ENCODE measurements around the gene UBE2E3. TPM values are rescaled to one million over a fixed set of nuclear protein-coding genes. Genes with fewer than 3 reads are reported as not detected.
"Not testable (repeated sequence)": the region's sequence is repeated elsewhere in the genome, so short reads cannot be mapped to it uniquely, and the experiment has no call there.

Gene UBE2E3
- total RNA-seq, 1 donor: 28.9 TPM

GRCh38 chr2:181037922-181038321 is 57.5 kb downstream of the UBE2E3 start:
- no peaks in the 10 kb centered on the region for H3K9me3 ChIP-seq (ENCODE audit: low read depth, low read length)
- H3K4me1 ChIP-seq (ENCODE audit: insufficient read depth, low read length): no peaks in the 10 kb centered on the region
- H3K4me3 ChIP-seq (ENCODE audit: low read length): no peak overlapping the region
- no peaks in the 10 kb centered on the region for H3K27me3 ChIP-seq (ENCODE audit: insufficient read depth, low read length)

- Histone ChIP-seq H3K9me3 (ENCODE audit: low read depth, low read length) (no peaks in the 10 kb centered on the region), H3K27me3 (ENCODE audit: insufficient read depth, low read length) (no peaks in the 10 kb centered on the region), H3K4me1 (ENCODE audit: insufficient read depth, low read length) (no peaks in the 10 kb centered on the region), H3K4me3 (ENCODE audit: low read length) (no peak overlapping the region)
These were observed 58.4 kb downstream of the UBE2E3 start for GRCh38 chr2:181038796-181039195.

GRCh38 chr2:181040839-181041238 is 60.4 kb downstream of the UBE2E3 start:
- not testable (repeated sequence) for H3K9me3 ChIP-seq (ENCODE audit: low read depth, low read length); H3K27me3 ChIP-seq (ENCODE audit: insufficient read depth, low read length); H3K4me1 ChIP-seq (ENCODE audit: insufficient read depth, low read length); H3K4me3 ChIP-seq (ENCODE audit: low read length)

- Histone ChIP-seq H3K4me3 (ENCODE audit: low read length) (no peak overlapping the region), H3K4me1 (ENCODE audit: insufficient read depth, low read length) (no peaks in the 10 kb centered on the region), H3K27me3 (ENCODE audit: insufficient read depth, low read length) (no peaks in the 10 kb centered on the region), H3K9me3 (ENCODE audit: low read depth, low read length) (no peaks in the 10 kb centered on the region)
These were observed 61.3 kb downstream of the UBE2E3 start for GRCh38 chr2:181041661-181042060.

GRCh38 chr2:181042706-181043105 is 62.3 kb downstream of the UBE2E3 start:
- Histone ChIP-seq H3K4me3 (ENCODE audit: low read length) (no peak overlapping the region), H3K4me1 (ENCODE audit: insufficient read depth, low read length) (no peaks in the 10 kb centered on the region), H3K9me3 (ENCODE audit: low read depth, low read length) (no peaks in the 10 kb centered on the region), H3K27me3 (ENCODE audit: insufficient read depth, low read length) (no peaks in the 10 kb centered on the region)

- Histone ChIP-seq H3K9me3 (ENCODE audit: low read depth, low read length) (no peaks in the 10 kb centered on the region), H3K4me1 (ENCODE audit: insufficient read depth, low read length) (no peaks in the 10 kb centered on the region)
These were observed 66.4 kb downstream of the UBE2E3 start for GRCh38 chr2:181046833-181047232.

GRCh38 chr2:181047829-181048228 is 67.4 kb downstream of the UBE2E3 start:
- no peaks in the 10 kb centered on the region for H3K27me3 ChIP-seq (ENCODE audit: insufficient read depth, low read length)
- H3K9me3 ChIP-seq (ENCODE audit: low read depth, low read length): no peaks in the 10 kb centered on the region
- no peak overlapping the region for H3K4me3 ChIP-seq (ENCODE audit: low read length)
- H3K4me1 ChIP-seq (ENCODE audit: insufficient read depth, low read length): no peaks in the 10 kb centered on the region

More at GRCh38 chr2:181046833-181047232, 66.4 kb downstream of the UBE2E3 start:
- no peak overlapping the region for H3K4me3 ChIP-seq (ENCODE audit: low read length)
- no peaks in the 10 kb centered on the region for H3K27me3 ChIP-seq (ENCODE audit: insufficient read depth, low read length)

- Histone ChIP-seq H3K27me3 (ENCODE audit: insufficient read depth, low read length) (no peaks in the 10 kb centered on the region), H3K9me3 (ENCODE audit: low read depth, low read length) (no peaks in the 10 kb centered on the region), H3K4me3 (ENCODE audit: low read length) (no peak overlapping the region), H3K4me1 (ENCODE audit: insufficient read depth, low read length) (no peaks in the 10 kb centered on the region)
These were observed 71.6 kb downstream of the UBE2E3 start for GRCh38 chr2:181051861-181052522.

GRCh38 chr2:181052523-181052891 is 72.1 kb downstream of the UBE2E3 start:
- Histone ChIP-seq H3K4me3 (ENCODE audit: low read length) (no peak overlapping the region), H3K27me3 (ENCODE audit: insufficient read depth, low read length) (no peaks in the 10 kb centered on the region), H3K9me3 (ENCODE audit: low read depth, low read length) (no peaks in the 10 kb centered on the region)

GRCh38 chr2:181054256-181054655 is 73.9 kb downstream of the UBE2E3 start:
- Histone ChIP-seq H3K4me3 (ENCODE audit: low read length) (no peak overlapping the region), H3K4me1 (ENCODE audit: insufficient read depth, low read length) (no peaks in the 10 kb centered on the region), H3K27me3 (ENCODE audit: insufficient read depth, low read length) (no peaks in the 10 kb centered on the region), H3K9me3 (ENCODE audit: low read depth, low read length) (no peaks in the 10 kb centered on the region)

More at GRCh38 chr2:181052523-181052891, 72.1 kb downstream of the UBE2E3 start:
- H3K4me1 ChIP-seq (ENCODE audit: insufficient read depth, low read length): no peaks in the 10 kb centered on the region

- no peaks in the 10 kb centered on the region for H3K27me3 ChIP-seq (ENCODE audit: insufficient read depth, low read length)
- no peak overlapping the region for H3K4me3 ChIP-seq (ENCODE audit: low read length)
- H3K4me1 ChIP-seq (ENCODE audit: insufficient read depth, low read length): no peaks in the 10 kb centered on the region
- no peaks in the 10 kb centered on the region for H3K9me3 ChIP-seq (ENCODE audit: low read depth, low read length)
These were observed 74.4 kb downstream of the UBE2E3 start for GRCh38 chr2:181054843-181055242.

GRCh38 chr2:181058378-181059269 is 78.2 kb downstream of the UBE2E3 start:
- H3K9me3 ChIP-seq (ENCODE audit: low read depth, low read length): no peaks in the 10 kb centered on the region
- H3K27me3 ChIP-seq (ENCODE audit: insufficient read depth, low read length): no peaks in the 10 kb centered on the region
- H3K4me1 ChIP-seq (ENCODE audit: insufficient read depth, low read length): no peaks in the 10 kb centered on the region
- no peak overlapping the region for H3K4me3 ChIP-seq (ENCODE audit: low read length)

GRCh38 chr2:181063696-181064095 is 83.3 kb downstream of the UBE2E3 start:
- no peaks in the 10 kb centered on the region for H3K27me3 ChIP-seq (ENCODE audit: insufficient read depth, low read length)
- no peaks in the 10 kb centered on the region for H3K9me3 ChIP-seq (ENCODE audit: low read depth, low read length)
- no peaks in the 10 kb centered on the region for H3K4me1 ChIP-seq (ENCODE audit: insufficient read depth, low read length)
- H3K4me3 ChIP-seq (ENCODE audit: low read length): no peak overlapping the region

- Histone ChIP-seq H3K4me1 (ENCODE audit: insufficient read depth, low read length) (peaks cover 4% of the 10 kb centered on the region), H3K27me3 (ENCODE audit: insufficient read depth, low read length) (no peaks in the 10 kb centered on the region), H3K9me3 (ENCODE audit: low read depth, low read length) (no peaks in the 10 kb centered on the region)
These were observed 85.1 kb downstream of the UBE2E3 start for GRCh38 chr2:181065458-181065857.

GRCh38 chr2:181066333-181066732 is 85.9 kb downstream of the UBE2E3 start:
- Histone ChIP-seq H3K9me3 (ENCODE audit: low read depth, low read length) (no peaks in the 10 kb centered on the region), H3K27me3 (ENCODE audit: insufficient read depth, low read length) (no peaks in the 10 kb centered on the region), H3K4me1 (ENCODE audit: insufficient read depth, low read length) (peaks cover 4% of the 10 kb centered on the region), H3K4me3 (ENCODE audit: low read length) (no peak overlapping the region)

More at GRCh38 chr2:181065458-181065857, 85.1 kb downstream of the UBE2E3 start:
- no peak overlapping the region for H3K4me3 ChIP-seq (ENCODE audit: low read length)
